OCI-LY1 (cell line): ENCODE measurements around the gene AK5.

Experiments used
- H2AFZ ChIP-seq: fragments of 200-600 bp; sonication (generic), shearing (Covaris generic); 2 replicates; pipeline ENCODE4 v1.6.0; 2014; ENCODE audit warnings: antibody characterized with exemption, mild to moderate bottlenecking, low read length
- H3F3A ChIP-seq: fragments of 200-600 bp; sonication (generic), shearing (Covaris generic); 2 replicates; pipeline ENCODE4 v1.6.0; 2014; ENCODE audit warnings: mild to moderate bottlenecking, antibody characterized with exemption, low read length, moderate library complexity; ENCODE audit not compliant: insufficient read depth
- H3K27ac ChIP-seq: fragments of 200-600 bp; sonication (generic); 2 replicates; pipeline ENCODE4 v1.5.1; 2014; ENCODE audit warnings: low read length, mixed run types, mild to moderate bottlenecking, low read depth; ENCODE audit not compliant: poor library complexity, severe bottlenecking
- H3K27me3 ChIP-seq: fragments of 200-600 bp; sonication (generic); 2 replicates; pipeline ENCODE4 v1.6.0; 2014; ENCODE audit warnings: antibody characterized with exemption, mild to moderate bottlenecking, low read length, moderate library complexity; ENCODE audit not compliant: insufficient read depth
- H3K36me3 ChIP-seq: fragments of 200-600 bp; sonication (generic); 2 replicates; pipeline ENCODE4 v1.6.1; 2014; ENCODE audit warnings: mild to moderate bottlenecking, antibody characterized with exemption, low read length, moderate library complexity, mixed read lengths; ENCODE audit not compliant: insufficient read depth
- H3K4me1 ChIP-seq: fragments of 200-600 bp; sonication (generic); 2 replicates; pipeline ENCODE4 v1.5.1; 2014; ENCODE audit warnings: mild to moderate bottlenecking, low read length, moderate library complexity; ENCODE audit not compliant: insufficient read depth, severe bottlenecking
- H3K4me2 ChIP-seq: fragments of 200-600 bp; sonication (generic), shearing (Covaris generic); 2 replicates; pipeline ENCODE4 v1.6.1; 2014; ENCODE audit warnings: low read length
- H3K4me3 ChIP-seq: fragments of 200-600 bp; sonication (generic); 2 replicates; pipeline ENCODE4 v1.5.1; 2014; ENCODE audit warnings: low read length, low read depth, mild to moderate bottlenecking, mixed read lengths; ENCODE audit not compliant: poor library complexity, severe bottlenecking
- H3K79me2 ChIP-seq: fragments of 200-600 bp; shearing (Covaris generic); 2 replicates; pipeline ENCODE4 v1.6.1; 2016; ENCODE audit warnings: mixed run types, low read length, mixed read lengths; ENCODE audit not compliant: insufficient read depth
- H3K9ac ChIP-seq: fragments of 200-600 bp; sonication (generic), shearing (Covaris generic); 2 replicates; pipeline ENCODE4 v1.6.1; 2014; ENCODE audit warnings: mild to moderate bottlenecking, low read length, mixed read lengths
- H3K9me2 ChIP-seq: fragments of 200-600 bp; sonication (generic), shearing (Covaris generic); 2 replicates; pipeline ENCODE4 v1.6.1; 2014; ENCODE audit warnings: low read depth, mild to moderate bottlenecking, low read length, mixed read lengths
- H3K9me3 ChIP-seq: fragments of 200-600 bp; shearing (Covaris generic); 2 replicates; pipeline ENCODE4 v1.6.1; 2014; ENCODE audit warnings: low read length, mixed read lengths
- H4K20me1 ChIP-seq: fragments of 200-600 bp; sonication (generic), shearing (Covaris generic); 2 replicates; pipeline ENCODE4 v1.6.0; 2016; ENCODE audit warnings: mild to moderate bottlenecking, low read length; ENCODE audit not compliant: insufficient read depth
- CTCF ChIP-seq: fragments of 200-600 bp; sonication (generic), shearing (Covaris generic); IDR thresholded peaks from 2 replicates; pipeline ENCODE4 v1.5.1; 2017; ENCODE audit warnings: mild to moderate bottlenecking, antibody characterized with exemption, low read length, moderate library complexity, mixed read lengths
- EZH2 ChIP-seq: fragments of 200-600 bp; sonication (generic), shearing (Covaris generic); IDR thresholded peaks from 2 replicates; pipeline ENCODE4 v1.8.0; 2017; ENCODE audit warnings: borderline replicate concordance, mixed run types, mild to moderate bottlenecking, antibody characterized with exemption, low read length, moderate library complexity, mixed read lengths

AK5 gene

DNA sequence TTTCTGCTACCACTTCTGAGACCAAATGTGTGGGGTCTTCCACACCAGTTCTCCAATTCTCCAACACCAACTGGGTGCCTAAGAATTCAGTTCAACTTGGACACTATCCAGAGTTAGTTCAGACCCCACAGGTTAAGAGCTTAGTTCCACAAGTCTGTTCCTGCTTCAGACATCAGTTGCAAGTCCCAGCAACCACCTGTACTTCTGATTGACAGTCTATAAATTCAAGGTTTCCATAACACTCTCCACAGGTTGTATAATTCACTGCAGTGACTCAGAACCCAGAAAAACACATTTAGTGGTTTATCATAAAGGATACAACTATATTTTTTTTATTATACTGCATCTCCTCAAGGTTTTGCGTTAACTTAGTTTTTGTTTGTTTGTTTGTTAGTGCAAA is 18.7 kb downstream of the AK5 start:
- Histone ChIP-seq H3K9ac (no peak overlapping the region), H3K4me2 (no peak overlapping the region), H3K9me2 (no peaks in the 10 kb centered on the region), H3K27ac (no peak overlapping the region), H4K20me1 (no peaks in the 10 kb centered on the region), H2AFZ (no peak overlapping the region), H3K9me3 (no peaks in the 10 kb centered on the region), H3K4me3 (no peak overlapping the region), H3K4me1 (no peaks in the 10 kb centered on the region), H3K27me3 (no peaks in the 10 kb centered on the region), H3F3A (no peaks in the 10 kb centered on the region), H3K79me2 (no peaks in the 10 kb centered on the region), H3K36me3 (no peaks in the 10 kb centered on the region)
- no peak for TF ChIP-seq EZH2
- no peak for TF ChIP-seq CTCF

DNA sequence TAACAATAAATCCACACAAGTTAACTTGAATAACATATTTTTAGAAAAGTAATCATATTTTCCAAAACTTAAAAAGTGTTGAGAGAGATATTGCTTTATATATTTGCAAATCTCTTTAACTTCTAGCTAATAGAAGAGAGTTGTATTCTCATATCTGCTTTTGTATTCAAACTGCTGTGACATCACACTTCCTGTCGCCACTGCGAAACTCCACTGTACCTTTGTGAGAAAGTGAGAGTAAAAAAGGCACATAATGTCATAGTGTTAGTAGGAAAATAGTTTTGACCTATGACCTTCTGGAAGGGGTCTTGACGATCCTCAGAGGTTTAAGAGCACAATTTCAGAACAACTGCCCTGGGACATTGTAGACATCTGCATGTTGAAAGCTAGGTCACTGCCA is 21.6 kb downstream of the AK5 start:
- no peaks in the 10 kb centered on the region for H3K9me2 ChIP-seq
- H3K4me2 ChIP-seq = no peak overlapping the region
- H3K27me3 ChIP-seq = no peaks in the 10 kb centered on the region
- no peaks in the 10 kb centered on the region for H4K20me1 ChIP-seq
- no peak overlapping the region for H3K27ac ChIP-seq
- TF ChIP-seq EZH2 (no peak), CTCF (no peak)
- peaks cover 1% of the 10 kb centered on the region for H3K4me1 ChIP-seq
- no peak overlapping the region for H2AFZ ChIP-seq
- H3K79me2 ChIP-seq = no peaks in the 10 kb centered on the region
- no peaks in the 10 kb centered on the region for H3K9me3 ChIP-seq
- H3K4me3 ChIP-seq = no peak overlapping the region
- H3K36me3 ChIP-seq = no peaks in the 10 kb centered on the region
- H3F3A ChIP-seq = no peaks in the 10 kb centered on the region
- no peak overlapping the region for H3K9ac ChIP-seq

DNA sequence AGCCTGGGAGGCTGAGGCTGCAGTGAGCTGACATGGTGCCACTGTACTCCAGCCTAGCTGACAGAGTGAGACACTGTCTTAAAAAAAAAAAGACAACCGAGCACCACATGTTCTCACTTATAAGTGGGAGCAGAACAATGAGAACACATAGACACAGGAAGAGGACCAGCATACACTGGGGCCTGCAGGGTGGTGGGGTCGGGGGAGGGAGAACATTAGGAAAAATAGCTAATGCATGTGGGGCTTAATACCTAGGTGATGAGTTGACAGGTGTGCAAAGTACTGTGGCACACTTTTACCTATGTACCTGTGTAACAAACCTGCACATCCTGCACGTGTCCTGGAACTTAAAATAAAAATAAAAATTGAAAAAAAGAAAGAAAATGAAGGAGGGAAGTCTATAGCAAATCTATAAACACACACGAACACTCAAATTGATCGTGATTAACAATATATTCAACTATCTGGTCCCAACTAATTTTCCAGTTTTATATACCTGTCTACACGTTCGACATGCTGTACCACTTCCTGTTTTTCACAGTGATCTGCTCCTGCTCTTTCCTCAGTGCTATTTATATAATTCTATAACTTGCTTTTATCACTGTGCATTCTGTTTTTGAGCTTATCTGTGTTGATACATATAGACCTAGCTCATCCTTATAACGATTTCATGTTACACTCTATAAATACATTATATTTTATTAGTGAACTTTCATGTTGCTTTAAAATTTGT is 27.2 kb downstream of the AK5 start:
- Histone ChIP-seq H2AFZ (no peak overlapping the region), H3F3A (no peaks in the 10 kb centered on the region), H4K20me1 (no peaks in the 10 kb centered on the region), H3K9me3 (no peaks in the 10 kb centered on the region), H3K9ac (no peak overlapping the region), H3K4me2 (peak overlapping the region; percentile 34; the same call in 1 of the 2 replicates), H3K27ac (peak overlapping the region; percentile 27), H3K79me2 (no peaks in the 10 kb centered on the region), H3K36me3 (no peaks in the 10 kb centered on the region), H3K4me3 (no peak overlapping the region), H3K9me2 (no peaks in the 10 kb centered on the region), H3K4me1 (peaks cover 20% of the 10 kb centered on the region), H3K27me3 (no peaks in the 10 kb centered on the region)
- TF ChIP-seq EZH2 (no peak), CTCF (no peak)
